ENCODE results near the gene ZNF568. TPM values are rescaled to one million over a fixed set of nuclear protein-coding genes. Genes with fewer than 3 reads are reported as not detected.

The ZNF568 gene
- total and polyA plus RNA-seq, 2 donors from 2014 or later, result 6.5 to 13.1 TPM

DNA sequence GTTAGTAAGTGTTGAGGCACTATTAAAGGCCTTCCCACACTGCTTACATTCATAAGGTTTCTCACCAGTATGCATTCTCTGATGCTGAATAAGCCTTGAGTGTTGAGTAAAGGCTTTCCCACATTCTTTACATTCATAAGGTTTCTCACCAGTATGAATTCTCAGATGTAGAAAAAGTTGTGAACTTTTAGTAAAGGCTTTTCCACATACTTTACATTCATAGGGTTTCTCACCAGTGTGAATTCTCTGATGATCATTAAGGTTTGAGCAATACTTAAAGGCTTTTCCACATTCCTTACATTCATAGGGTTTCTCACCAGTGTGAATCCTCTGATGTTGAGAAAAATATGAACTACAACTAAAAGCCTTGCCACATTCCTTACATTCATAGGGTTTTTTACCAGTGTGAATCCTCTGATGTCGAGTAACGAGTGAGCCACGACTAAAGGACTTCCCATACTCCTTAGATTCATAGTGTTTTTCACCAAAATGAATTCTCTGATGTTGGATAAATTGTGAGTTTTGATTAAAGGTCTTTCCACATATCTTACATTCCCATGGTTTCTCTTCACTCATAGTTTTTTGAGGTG is 24.3 kb upstream of the ZNF568 start:
- no peaks in the 10 kb centered on the region for H3K4me1 ChIP-seq (ENCODE audit: control insufficient read depth in 2 of 3, insufficient read depth in 2 of 3, low read depth in 1 of 3, low read length in 3 of 3)
- peaks cover 25 to 42% (median 25%) of the 10 kb centered on the region in 3 donors for H3K36me3 ChIP-seq (ENCODE audit: control insufficient read depth in 2 of 3, insufficient read depth in 3 of 3, low read length in 3 of 3)
- TF ChIP-seq, protein P1, sequence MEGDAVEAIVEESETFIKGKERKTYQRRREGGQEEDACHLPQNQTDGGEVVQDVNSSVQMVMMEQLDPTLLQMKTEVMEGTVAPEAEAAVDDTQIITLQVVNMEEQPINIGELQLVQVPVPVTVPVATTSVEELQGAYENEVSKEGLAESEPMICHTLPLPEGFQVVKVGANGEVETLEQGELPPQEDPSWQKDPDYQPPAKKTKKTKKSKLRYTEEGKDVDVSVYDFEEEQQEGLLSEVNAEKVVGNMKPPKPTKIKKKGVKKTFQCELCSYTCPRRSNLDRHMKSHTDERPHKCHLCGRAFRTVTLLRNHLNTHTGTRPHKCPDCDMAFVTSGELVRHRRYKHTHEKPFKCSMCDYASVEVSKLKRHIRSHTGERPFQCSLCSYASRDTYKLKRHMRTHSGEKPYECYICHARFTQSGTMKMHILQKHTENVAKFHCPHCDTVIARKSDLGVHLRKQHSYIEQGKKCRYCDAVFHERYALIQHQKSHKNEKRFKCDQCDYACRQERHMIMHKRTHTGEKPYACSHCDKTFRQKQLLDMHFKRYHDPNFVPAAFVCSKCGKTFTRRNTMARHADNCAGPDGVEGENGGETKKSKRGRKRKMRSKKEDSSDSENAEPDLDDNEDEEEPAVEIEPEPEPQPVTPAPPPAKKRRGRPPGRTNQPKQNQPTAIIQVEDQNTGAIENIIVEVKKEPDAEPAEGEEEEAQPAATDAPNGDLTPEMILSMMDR (IDR thresholded peaks at IDR 0.05; ENCODE audit: borderline replicate concordance, extremely low read depth, insufficient read depth), result no peak
- H3K27ac ChIP-seq (ENCODE audit: low read depth in 2 of 2, low read length in 2 of 2), result no peak overlapping the region
- H3K9ac ChIP-seq (ENCODE audit: low read length in 3 of 3), result no peak overlapping the region
- intact Hi-C loops (cut with DNase I), result no loop called here
- peaks cover 33 to 86% (median 67%) of the 10 kb centered on the region in 3 donors for H3K9me3 ChIP-seq (ENCODE audit: control insufficient read depth in 2 of 3, insufficient read depth in 1 of 3, low read length in 3 of 3)
- no peak for FAIRE-seq
- no peaks in the 10 kb centered on the region for H3K27me3 ChIP-seq (ENCODE audit: control insufficient read depth, insufficient read depth, low read length)
- H3K4me3 ChIP-seq (ENCODE audit: low read length in 3 of 3), result peak overlapping the region in 2 of 3 donors; percentile 1 to 39
- no peak for DNase-seq

DNA sequence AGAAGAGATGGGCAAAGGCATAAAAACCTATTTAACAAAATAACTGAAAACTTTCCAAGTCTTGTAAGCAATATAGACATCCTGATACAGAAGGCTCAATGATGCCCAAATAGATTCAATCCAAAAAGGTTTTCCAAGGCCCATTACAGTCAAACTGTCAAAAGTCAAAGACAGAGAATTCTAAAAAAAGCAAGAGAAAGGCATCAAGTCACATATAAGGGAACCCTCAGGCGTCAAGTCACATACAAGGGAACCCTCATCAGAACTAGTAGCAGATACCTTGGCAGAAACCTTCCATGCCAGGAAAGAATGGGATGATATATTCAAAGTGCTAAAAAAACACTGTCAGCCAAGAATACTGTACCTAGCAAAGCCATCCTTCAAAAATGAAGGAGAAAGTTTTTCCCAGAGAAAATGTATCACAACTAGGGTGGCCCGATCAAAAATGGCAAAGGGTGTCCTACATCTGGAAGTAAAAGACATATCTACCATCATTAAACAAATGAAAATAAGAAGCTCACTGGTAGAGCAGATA is 21.2 kb upstream of the ZNF568 start:
- H3K9ac ChIP-seq (ENCODE audit: low read length in 3 of 3), result no peak overlapping the region
- no peak overlapping the region for H3K27ac ChIP-seq (ENCODE audit: low read depth in 2 of 2, low read length in 2 of 2)
- TF ChIP-seq, protein P1 (IDR thresholded peaks at IDR 0.05; ENCODE audit: borderline replicate concordance, extremely low read depth, insufficient read depth), result no peak
- no peak for DNase-seq
- FAIRE-seq, result no peak
- H3K4me1 ChIP-seq (ENCODE audit: control insufficient read depth in 2 of 3, insufficient read depth in 2 of 3, low read depth in 1 of 3, low read length in 3 of 3), result no peaks in the 10 kb centered on the region
- H3K36me3 ChIP-seq (ENCODE audit: control insufficient read depth in 2 of 3, insufficient read depth in 3 of 3, low read length in 3 of 3), result peaks cover 25 to 55% (median 28%) of the 10 kb centered on the region in 3 donors
- H3K9me3 ChIP-seq (ENCODE audit: control insufficient read depth in 2 of 3, insufficient read depth in 1 of 3, low read length in 3 of 3), result peaks cover 36 to 83% (median 74%) of the 10 kb centered on the region in 3 donors
- H3K27me3 ChIP-seq (ENCODE audit: control insufficient read depth, insufficient read depth, low read length), result no peaks in the 10 kb centered on the region
- intact Hi-C loops (cut with DNase I), result no loop called here
- H3K4me3 ChIP-seq (ENCODE audit: low read length in 3 of 3), result peak overlapping the region in 1 of 3 donors; percentile 41

DNA sequence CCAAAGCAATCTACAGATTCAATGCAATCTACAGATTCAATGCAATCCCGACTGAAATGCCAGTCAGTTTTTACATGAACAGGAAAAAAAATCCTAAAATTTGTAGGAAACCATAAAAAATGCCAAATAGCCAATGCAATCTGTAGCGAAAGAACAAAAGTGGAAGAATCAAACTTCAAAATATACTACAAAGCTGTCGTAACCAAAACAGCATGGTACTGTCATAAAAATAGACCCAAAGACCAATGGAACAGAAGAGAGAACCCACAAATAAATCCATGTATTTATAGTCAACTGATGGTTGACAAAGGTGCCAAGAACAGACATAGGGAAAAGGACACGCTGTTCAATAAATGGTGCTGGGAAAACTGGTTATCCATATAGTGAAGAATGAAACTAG is 17.7 kb upstream of the ZNF568 start:
- H3K27ac ChIP-seq (ENCODE audit: low read depth in 2 of 2, low read length in 2 of 2), result no peak overlapping the region
- DNase-seq (no peak), FAIRE-seq (no peak)
- H3K36me3 ChIP-seq (ENCODE audit: control insufficient read depth in 2 of 3, insufficient read depth in 3 of 3, low read length in 3 of 3), result peaks cover 6 to 41% (median 11%) of the 10 kb centered on the region in 3 donors
- peaks cover 16 to 64% (median 51%) of the 10 kb centered on the region in 3 donors for H3K9me3 ChIP-seq (ENCODE audit: control insufficient read depth in 2 of 3, insufficient read depth in 1 of 3, low read length in 3 of 3)
- intact Hi-C loops (cut with DNase I), result no loop called here
- H3K4me3 ChIP-seq (ENCODE audit: low read length in 3 of 3), result no peak overlapping the region
- TF ChIP-seq, protein P1 (IDR thresholded peaks at IDR 0.05; ENCODE audit: borderline replicate concordance, extremely low read depth, insufficient read depth), result no peak
- H3K4me1 ChIP-seq (ENCODE audit: control insufficient read depth in 2 of 3, insufficient read depth in 2 of 3, low read depth in 1 of 3, low read length in 3 of 3), result no peaks in the 10 kb centered on the region
- no peaks in the 10 kb centered on the region for H3K27me3 ChIP-seq (ENCODE audit: control insufficient read depth, insufficient read depth, low read length)
- H3K9ac ChIP-seq (ENCODE audit: low read length in 3 of 3), result no peak overlapping the region

Data from kidney (tissue), 14 donors.